H9 (cell line): ENCODE results near the gene CELA2A. TPM values are rescaled to one million over a fixed set of nuclear protein-coding genes. Genes with fewer than 3 reads are reported as not detected.

Experiments used
- DNase-seq: peaks from one replicate; pipeline ENCODE4 v3.0.0-alpha.2; 2017
- H2AFZ ChIP-seq: one replicate; pipeline ENCODE4 v1.6.1; 2013; ENCODE audit warnings: mild to moderate bottlenecking, low read length, control low read depth, moderate library complexity
- H2AK5ac ChIP-seq: 2 replicates; pipeline ENCODE4 v1.6.1; 2013; ENCODE audit warnings: low read length, control low read depth, mixed read lengths; ENCODE audit not compliant: insufficient read length
- H2BK120ac ChIP-seq: one replicate; pipeline ENCODE4 v1.6.1; 2013; ENCODE audit warnings: low read depth, mild to moderate bottlenecking, low read length, control low read depth, inconsistent platforms; ENCODE audit not compliant: poor library complexity, severe bottlenecking
- H2BK12ac ChIP-seq: 2 replicates; pipeline ENCODE4 v1.6.1; 2013; ENCODE audit warnings: low read length, control low read depth, mixed read lengths, low read depth; ENCODE audit not compliant: insufficient read length
- H2BK15ac ChIP-seq: 2 replicates; pipeline ENCODE4 v1.6.1; 2013; ENCODE audit warnings: low read depth, low read length, control low read depth
- H2BK20ac ChIP-seq: one replicate; pipeline ENCODE4 v1.6.1; 2013; ENCODE audit warnings: low read depth, mild to moderate bottlenecking, low read length, control low read depth, inconsistent platforms; ENCODE audit not compliant: poor library complexity, severe bottlenecking
- H2BK5ac ChIP-seq: 2 replicates; pipeline ENCODE4 v1.6.1; 2013; ENCODE audit warnings: low read length, control low read depth, mixed read lengths; ENCODE audit not compliant: insufficient read length
- H3K14ac ChIP-seq: 2 replicates; pipeline ENCODE4 v1.6.1; 2013; ENCODE audit warnings: low read length, control low read depth; ENCODE audit not compliant: insufficient read depth
- H3K18ac ChIP-seq: 2 replicates; pipeline ENCODE4 v1.6.1; 2013; ENCODE audit warnings: low read depth, mild to moderate bottlenecking, mixed read lengths, low read length, control low read depth; ENCODE audit not compliant: insufficient read length
- H3K23ac ChIP-seq: 2 replicates; pipeline ENCODE4 v1.6.1; 2013; ENCODE audit warnings: low read length, control low read depth, mixed read lengths, low read depth; ENCODE audit not compliant: insufficient read length
- H3K23me2 ChIP-seq: 2 replicates; pipeline ENCODE4 v1.6.1; 2013; ENCODE audit warnings: low read depth, mild to moderate bottlenecking, mixed read lengths, low read length, control low read depth; ENCODE audit not compliant: insufficient read length, poor library complexity, severe bottlenecking
- H3K27ac ChIP-seq: 2 replicates; pipeline ENCODE4 v1.5.1; 2013; ENCODE audit warnings: low read length, control low read depth, mixed read lengths, low read depth; ENCODE audit not compliant: insufficient read length
- H3K27me3 ChIP-seq: 2 replicates; pipeline ENCODE4 v1.6.1; 2013; ENCODE audit warnings: low read length, control low read depth, inconsistent platforms; ENCODE audit not compliant: insufficient read depth
- H3K4ac ChIP-seq: 2 replicates; pipeline ENCODE4 v1.6.1; 2013; ENCODE audit warnings: low read depth, mild to moderate bottlenecking, control low read depth, inconsistent platforms, low read length, moderate library complexity
- H3K4me1 ChIP-seq: 2 replicates; pipeline ENCODE4 v1.6.1; 2013; ENCODE audit warnings: low read length, control low read depth, inconsistent platforms; ENCODE audit not compliant: insufficient read depth
- H3K4me2 ChIP-seq: 2 replicates; pipeline ENCODE4 v1.6.1; 2013; ENCODE audit warnings: low read length, control low read depth, mixed read lengths; ENCODE audit not compliant: insufficient read length, insufficient read depth
- H3K56ac ChIP-seq: 2 replicates; pipeline ENCODE4 v1.6.1; 2013; ENCODE audit warnings: low read depth, mild to moderate bottlenecking, mixed read lengths, low read length, control low read depth; ENCODE audit not compliant: insufficient read length
- H3K79me1 ChIP-seq: 2 replicates; pipeline ENCODE4 v1.6.1; 2013; ENCODE audit warnings: low read depth, mild to moderate bottlenecking, moderate library complexity, low read length, control low read depth, inconsistent platforms; ENCODE audit not compliant: insufficient read depth, poor library complexity, severe bottlenecking
- H3K79me2 ChIP-seq: 2 replicates; pipeline ENCODE4 v1.6.1; 2013; ENCODE audit warnings: low read length, control low read depth, inconsistent platforms; ENCODE audit not compliant: insufficient read depth
- H3K9ac ChIP-seq: 2 replicates; pipeline ENCODE4 v1.6.1; 2013; ENCODE audit warnings: low read length, control low read depth, mixed read lengths; ENCODE audit not compliant: insufficient read length; ENCODE audit errors: extremely low read depth
- H3K9me3 ChIP-seq: one replicate; pipeline ENCODE4 v1.6.1; 2013; ENCODE audit warnings: low read depth, low read length, inconsistent platforms; ENCODE audit not compliant: control insufficient read depth
- H3T11ph ChIP-seq: one replicate; pipeline ENCODE4 v1.6.1; 2013; ENCODE audit warnings: mild to moderate bottlenecking, low read length, control low read depth, inconsistent platforms
- H4K20me1 ChIP-seq: one replicate; pipeline ENCODE4 v1.6.1; 2013; ENCODE audit not compliant: control insufficient read depth, insufficient read length, insufficient read depth
- H4K5ac ChIP-seq: 2 replicates; pipeline ENCODE4 v1.6.1; 2013; ENCODE audit warnings: low read depth, mild to moderate bottlenecking, mixed read lengths, low read length, control low read depth; ENCODE audit not compliant: insufficient read length
- H4K8ac ChIP-seq: replicated peaks from 2 replicates; pipeline ENCODE4 v1.6.1; 2013; ENCODE audit warnings: low read length, control low read depth, mixed read lengths, low read depth; ENCODE audit not compliant: insufficient read length
- H4K91ac ChIP-seq: 2 replicates; pipeline ENCODE4 v1.6.1; 2013; ENCODE audit warnings: low read depth, mild to moderate bottlenecking, moderate library complexity, mixed read lengths, low read length, control low read depth; ENCODE audit not compliant: insufficient read length
- H3K27ac Mint-ChIP-seq, 3 experiments: 2 replicates in 2 of 3; 3 replicates in 1 of 3; pipeline ENCODE4 v1.8.0; 2020 to 2021; ENCODE audit warnings: mixed read lengths in 3 of 3, mild to moderate bottlenecking in 1 of 3, moderate library complexity in 1 of 3
- H3K27me3 Mint-ChIP-seq: 2 replicates; pipeline ENCODE4 v1.8.0; 2021; ENCODE audit warnings: low read depth, mild to moderate bottlenecking, moderate library complexity, mixed read lengths
- H3K36me3 Mint-ChIP-seq, 3 experiments: 2 replicates in 2 of 3; 3 replicates in 1 of 3; pipeline ENCODE4 v1.8.0; 2020 to 2021; ENCODE audit warnings: low read depth in 3 of 3, mixed read lengths in 3 of 3; ENCODE audit not compliant: insufficient read depth in 1 of 3
- H3K4me1 Mint-ChIP-seq, 2 experiments: 2 replicates each; pipeline ENCODE4 v1.8.0; 2020; ENCODE audit warnings: mixed read lengths in 2 of 2
- H3K4me3 Mint-ChIP-seq, 2 experiments: 2 replicates in 1 of 2; 3 replicates in 1 of 2; pipeline ENCODE4 v1.8.0; 2020 to 2021; ENCODE audit warnings: mild to moderate bottlenecking in 2 of 2, mixed read lengths in 2 of 2, moderate library complexity in 1 of 2
- H3K9me3 Mint-ChIP-seq, 2 experiments: 2 replicates in 1 of 2; 3 replicates in 1 of 2; pipeline ENCODE4 v1.8.0; 2020; ENCODE audit warnings: mild to moderate bottlenecking in 2 of 2, mixed read lengths in 2 of 2, moderate library complexity in 1 of 2
- WGBS: extraction: QIAGEN DNeasy Blood & Tissue Kit; methylation state at CpG from one replicate; pipeline ENCODE4 v1.1.7; 2013; ENCODE audit warnings: missing lambda C conversion rate, low lambda C conversion rate, mixed read lengths; ENCODE audit not compliant: insufficient read length; ENCODE audit errors: extremely low coverage; 5-methylcytosine and 5-hydroxymethylcytosine counted together
- long read RNA-seq: library from polyadenylated mRNA; unstranded; transcript quantifications from one replicate; pipeline ENCODE4 v2.0.0, GENCODE V29; 2020
- total RNA-seq: library from RNA; stranded (reverse); gene quantifications from 2 replicates; pipeline ENCODE4 v1.2.1, GENCODE V29; 2021
- TF ChIP-seq, protein P1 (sequence below): fragments of 200-600 bp; sonication (generic); conservative IDR thresholded peaks from 3 replicates; pipeline ENCODE4 v1.8.0; 2021; ENCODE audit warnings: antibody characterized with exemption, mild to moderate bottlenecking

CELA2A gene
- not detected in 2 replicates for total RNA-seq
- long read RNA-seq: 0 reads

DNA sequence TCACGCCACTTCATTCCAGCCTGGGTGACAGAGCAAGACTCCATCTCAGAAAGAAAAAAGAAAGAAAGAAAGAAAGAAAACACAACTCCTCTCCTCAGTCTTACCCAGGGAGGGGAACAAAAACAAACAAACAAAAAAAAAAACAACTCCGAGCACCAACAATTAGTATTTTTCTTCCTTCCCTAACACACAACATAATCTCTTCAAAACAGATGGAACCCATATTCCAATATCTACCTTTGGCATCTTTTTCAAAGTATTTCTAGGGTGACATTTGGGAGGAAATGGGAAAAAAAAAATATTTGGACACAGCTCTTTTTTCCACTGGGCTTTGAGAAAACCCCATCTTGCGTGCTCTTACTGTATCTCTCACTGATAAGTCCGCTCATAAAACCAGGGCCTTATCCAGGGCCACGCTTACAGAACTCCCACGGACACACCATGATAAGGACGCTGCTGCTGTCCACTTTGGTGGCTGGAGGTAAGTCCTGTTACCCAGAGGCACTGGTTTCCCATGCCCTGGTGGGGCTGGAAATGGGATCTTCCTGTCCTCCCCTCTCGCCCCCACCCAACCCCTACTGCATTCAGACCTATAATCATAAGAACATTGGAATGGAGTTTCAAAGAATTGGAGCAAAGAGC is at the start of gene CELA2A:
Gene CELA2A, plus strand, starts transcription at position 420 of the 642 bp plus-strand sequence. Its CDS starts 22 bp downstream, at position 442.
- Mint-ChIP-seq H3K4me3 (no peak within 1 kb of the TSS), H3K4me1 (peaks cover 11 to 20% of the 10 kb centered on the region in 2 experiments), H3K27ac (no peak within 1 kb of the TSS; a peak in 5 of 7 replicates), H3K9me3 (no peaks in the 10 kb centered on the region), H3K27me3 (no peaks in the 10 kb centered on the region; the same call in 1 of the 2 replicates), H3K36me3 (no peaks in the 10 kb centered on the region)
- Histone ChIP-seq H4K20me1 (no peaks in the 10 kb centered on the region), H2AFZ (no peak within 1 kb of the TSS), H2BK15ac (no peak within 1 kb of the TSS), H3K4ac (no peak within 1 kb of the TSS), H3K27me3 (no peaks in the 10 kb centered on the region), H4K5ac (no peak within 1 kb of the TSS), H3K23me2 (no peaks in the 10 kb centered on the region), H2AK5ac (no peak within 1 kb of the TSS), H3T11ph (no peak within 1 kb of the TSS), H3K23ac (no peak within 1 kb of the TSS), H2BK12ac (no peak within 1 kb of the TSS), H3K4me2 (no peak within 1 kb of the TSS), H3K56ac (no peak within 1 kb of the TSS), H2BK120ac (no peak within 1 kb of the TSS), H3K14ac (no peak within 1 kb of the TSS), H4K91ac (no peak within 1 kb of the TSS), H2BK5ac (no peak within 1 kb of the TSS), H3K27ac (no peak within 1 kb of the TSS), H3K79me1 (no peaks in the 10 kb centered on the region), H3K18ac (no peak within 1 kb of the TSS), H3K9me3 (no peaks in the 10 kb centered on the region), H4K8ac (no peak within 1 kb of the TSS), H3K9ac (no peak within 1 kb of the TSS), H3K79me2 (no peaks in the 10 kb centered on the region), H2BK20ac (no peak within 1 kb of the TSS), H3K4me1 (no peaks in the 10 kb centered on the region)
- no CpG with 5 or more reads among the region's 8 CpGs for WGBS
- TF ChIP-seq, protein P1, sequence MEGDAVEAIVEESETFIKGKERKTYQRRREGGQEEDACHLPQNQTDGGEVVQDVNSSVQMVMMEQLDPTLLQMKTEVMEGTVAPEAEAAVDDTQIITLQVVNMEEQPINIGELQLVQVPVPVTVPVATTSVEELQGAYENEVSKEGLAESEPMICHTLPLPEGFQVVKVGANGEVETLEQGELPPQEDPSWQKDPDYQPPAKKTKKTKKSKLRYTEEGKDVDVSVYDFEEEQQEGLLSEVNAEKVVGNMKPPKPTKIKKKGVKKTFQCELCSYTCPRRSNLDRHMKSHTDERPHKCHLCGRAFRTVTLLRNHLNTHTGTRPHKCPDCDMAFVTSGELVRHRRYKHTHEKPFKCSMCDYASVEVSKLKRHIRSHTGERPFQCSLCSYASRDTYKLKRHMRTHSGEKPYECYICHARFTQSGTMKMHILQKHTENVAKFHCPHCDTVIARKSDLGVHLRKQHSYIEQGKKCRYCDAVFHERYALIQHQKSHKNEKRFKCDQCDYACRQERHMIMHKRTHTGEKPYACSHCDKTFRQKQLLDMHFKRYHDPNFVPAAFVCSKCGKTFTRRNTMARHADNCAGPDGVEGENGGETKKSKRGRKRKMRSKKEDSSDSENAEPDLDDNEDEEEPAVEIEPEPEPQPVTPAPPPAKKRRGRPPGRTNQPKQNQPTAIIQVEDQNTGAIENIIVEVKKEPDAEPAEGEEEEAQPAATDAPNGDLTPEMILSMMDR: no peak
- DNase-seq: no peak
